GM19452 (cell line): ENCODE measurements around the gene LSM7.
"Not testable (repeated sequence)": the region's sequence is repeated elsewhere in the genome, so short reads cannot be mapped to it uniquely, and the experiment has no call there.

ENCODE experiments used
- ATAC-seq: cut with Tn5 transposase; IDR thresholded peaks from one replicate; pipeline ENCODE4 v1.9.1; 2021; ENCODE audit not compliant: unreplicated experiment

LSM7 gene

DNA sequence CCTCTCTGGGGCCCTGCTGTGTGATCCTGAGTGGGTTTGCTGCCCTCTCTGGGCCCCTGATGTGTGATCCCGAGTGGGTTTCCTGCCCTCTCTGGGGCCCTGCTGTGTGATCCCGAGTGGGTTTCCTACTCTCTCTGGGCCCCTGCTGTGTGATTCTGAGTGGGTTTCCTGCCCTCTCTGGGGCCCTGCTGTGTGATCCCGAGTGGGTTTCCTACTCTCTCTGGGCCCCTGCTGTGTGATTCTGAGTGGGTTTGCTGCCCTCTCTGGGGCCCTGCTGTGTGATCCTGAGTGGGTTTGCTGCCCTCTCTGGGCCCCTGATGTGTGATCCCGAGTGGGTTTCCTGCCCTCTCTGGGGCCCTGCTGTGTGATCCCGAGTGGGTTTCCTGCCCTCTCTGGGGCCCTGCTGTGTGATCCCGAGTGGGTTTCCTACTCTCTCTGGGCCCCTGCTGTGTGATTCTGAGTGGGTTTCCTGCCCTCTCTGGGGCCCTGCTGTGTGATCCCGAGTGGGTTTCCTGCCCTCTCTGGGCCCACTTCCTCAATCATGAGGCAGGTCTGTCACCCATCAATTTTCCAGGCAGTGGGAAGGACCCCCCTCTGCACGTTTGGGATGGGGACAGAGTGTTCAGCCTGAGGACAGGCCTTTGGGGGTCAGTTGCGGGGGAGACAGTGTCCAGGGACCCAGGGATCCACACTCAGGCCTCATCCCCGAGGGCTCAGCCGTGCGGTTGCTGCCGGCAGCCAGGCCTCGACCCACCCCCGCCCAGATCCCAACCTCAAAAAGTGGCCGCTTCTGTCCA, 46.9 kb downstream of the LSM7 start:
- not testable (repeated sequence) for ATAC-seq

GRCh38 chr19:2280633-2281264, 47.6 kb downstream of the LSM7 start:
- ATAC-seq: no peak

- no peak for ATAC-seq
Measured at GRCh38 chr19:2278459-2279158, 49.8 kb downstream of the LSM7 start.

DNA sequence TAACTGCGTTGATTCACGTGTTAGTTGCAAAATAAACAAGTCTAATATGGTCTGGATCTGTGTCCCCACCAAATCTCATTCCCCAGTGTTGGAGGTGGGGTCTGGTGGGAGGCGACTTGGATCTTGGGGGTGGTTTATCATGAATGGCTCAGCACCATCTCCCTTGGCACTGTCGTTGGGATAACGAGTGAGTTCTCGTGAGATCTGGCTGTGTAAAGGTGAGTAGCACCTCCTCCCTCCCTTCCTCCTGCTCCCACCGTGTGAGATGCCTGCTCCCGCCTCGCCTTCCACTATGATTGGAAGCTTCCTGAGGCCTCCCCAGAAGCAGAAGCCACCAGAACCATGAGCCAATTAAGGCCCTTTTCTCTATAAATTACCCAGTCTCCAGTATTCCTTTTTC, 51.2 kb downstream of the LSM7 start:
- no peak for ATAC-seq

DNA sequence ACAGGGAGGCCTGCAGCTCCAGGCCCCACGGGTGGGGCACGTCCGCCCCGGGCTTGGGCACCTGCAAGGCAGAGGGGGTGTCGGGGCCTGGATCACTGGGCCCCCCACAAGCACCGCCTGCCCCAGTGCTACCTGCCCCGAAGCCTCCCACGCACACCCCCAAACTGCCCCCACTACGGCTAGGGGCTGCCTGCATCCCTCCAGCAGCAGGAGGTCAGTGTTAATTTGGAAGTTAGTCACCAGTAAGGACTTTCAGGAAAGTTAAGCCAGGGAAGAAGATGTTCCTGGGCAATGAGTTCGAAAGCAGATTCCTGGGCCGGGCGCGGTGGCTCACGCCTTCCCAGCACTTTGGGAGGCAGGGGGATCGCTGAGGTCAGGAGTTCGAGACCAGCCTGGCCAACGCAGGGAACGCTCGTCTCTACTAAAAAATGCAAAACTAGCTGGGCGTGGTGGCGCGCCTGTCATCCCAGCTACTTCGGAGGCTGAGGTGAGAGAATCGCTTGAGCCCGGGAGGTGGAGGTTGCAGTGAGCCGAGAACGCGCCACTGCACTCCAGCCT, 51.9 kb downstream of the LSM7 start:
- no peak for ATAC-seq

DNA sequence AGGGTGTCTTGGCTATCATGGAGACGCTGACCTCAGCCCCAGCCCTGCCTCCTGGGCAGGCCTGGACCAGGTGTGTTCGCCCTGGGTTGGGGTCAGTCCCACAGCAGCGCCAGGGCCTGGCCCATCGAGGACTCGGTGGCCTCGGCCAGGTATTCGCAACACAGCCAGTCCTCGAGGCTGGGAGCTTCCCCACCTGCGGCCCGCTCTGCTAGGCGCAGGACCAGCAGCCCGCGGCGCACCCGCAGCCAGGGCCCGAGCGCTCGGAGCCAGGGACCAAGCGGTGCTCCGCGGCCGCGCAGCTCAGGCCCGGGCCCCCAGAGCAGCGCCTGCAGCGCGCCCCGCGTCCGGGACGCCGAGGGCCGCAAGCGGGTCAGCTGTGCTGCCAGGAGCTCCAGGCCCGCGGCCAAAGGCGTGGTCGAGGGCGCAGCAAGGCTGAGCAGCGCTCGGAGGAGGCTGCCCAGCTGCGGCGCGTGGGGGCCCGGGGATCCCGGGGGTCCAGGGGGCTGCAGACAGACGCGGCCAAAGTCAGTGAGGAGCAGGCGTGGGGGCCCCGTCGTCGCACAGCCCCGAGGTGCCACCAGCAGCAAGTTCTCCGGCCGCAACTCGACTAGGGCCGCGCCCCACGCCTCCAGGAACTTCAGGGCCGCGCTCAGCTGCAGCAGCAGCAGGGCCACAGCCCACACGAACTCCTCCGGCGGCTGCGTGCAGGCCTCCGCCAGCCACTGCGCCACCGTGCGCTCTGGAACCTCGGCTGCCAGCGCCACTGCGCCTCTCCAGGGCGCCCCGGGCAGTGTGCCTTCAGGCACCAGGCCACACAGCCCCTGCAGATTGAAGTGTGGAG, 52.6 kb downstream of the LSM7 start:
- no peak for ATAC-seq

DNA sequence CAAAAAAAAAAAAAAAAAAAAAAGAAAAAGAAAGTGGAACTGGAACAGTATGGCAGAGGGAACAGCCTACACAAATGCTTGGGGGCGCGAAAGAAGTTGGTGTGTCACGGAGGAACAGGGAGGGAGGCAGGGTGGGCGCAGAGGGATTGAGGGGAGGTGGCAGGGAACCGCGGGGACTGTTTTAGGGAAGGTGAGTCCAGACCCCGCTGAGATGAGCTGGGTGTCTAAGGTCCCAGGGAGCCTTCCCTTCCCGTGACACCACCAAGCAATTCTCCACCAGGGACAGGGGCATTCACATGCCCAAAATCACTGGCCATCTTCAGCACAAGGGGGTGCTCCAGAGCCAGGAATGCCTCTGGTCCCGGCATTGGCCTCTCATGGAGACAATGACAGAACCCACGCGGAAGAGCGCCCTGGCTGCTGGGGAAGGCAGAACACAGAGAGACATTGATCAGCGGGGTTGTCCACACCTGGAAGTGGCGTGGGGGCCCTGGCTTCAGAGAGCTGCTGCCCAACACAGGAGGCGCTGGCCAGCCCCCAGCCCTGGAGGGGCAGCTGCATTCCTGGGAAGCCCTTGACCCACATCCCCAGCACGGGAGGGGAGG, 53.4 kb downstream of the LSM7 start:
- ATAC-seq: no peak

DNA sequence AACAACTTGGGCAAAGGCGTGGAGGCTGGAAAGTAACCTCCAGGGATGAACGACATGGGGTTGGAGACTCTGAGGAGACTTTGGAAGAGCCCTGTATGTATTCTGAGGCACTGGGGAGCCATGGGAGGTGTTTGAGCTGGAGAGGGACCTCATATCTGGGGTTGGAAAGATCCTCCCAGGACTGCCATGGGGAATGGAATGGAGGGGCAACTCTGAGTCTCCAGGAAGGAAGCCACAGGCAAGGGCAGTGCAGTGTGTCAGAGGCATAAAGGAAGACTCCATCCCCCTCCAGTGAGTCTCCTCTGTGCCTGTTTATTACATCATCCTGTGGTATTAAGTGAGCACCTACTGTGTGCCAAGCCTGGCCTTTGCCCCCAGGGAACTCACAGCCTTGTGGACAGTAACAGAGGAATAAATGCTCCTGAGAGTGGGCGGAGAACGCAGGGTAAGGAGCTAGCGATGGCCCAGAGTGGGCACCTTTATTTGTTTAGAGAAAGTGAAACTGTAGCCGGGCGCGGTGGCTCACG, 54.1 kb downstream of the LSM7 start:
- no peak for ATAC-seq

- ATAC-seq: peak; percentile 32
Measured at GRCh38 chr19:2273356-2274184, 54.8 kb downstream of the LSM7 start.
